Measurements from ENCODE around the gene GNPTAB. TPM values are rescaled to one million over a fixed set of nuclear protein-coding genes. Genes with fewer than 3 reads are reported as not detected.
"Not testable (repeated sequence)": the region's sequence is repeated elsewhere in the genome, so short reads cannot be mapped to it uniquely, and the experiment has no call there.

Gene GNPTAB
- total RNA-seq, 1 donor: 86.8 TPM

DNA sequence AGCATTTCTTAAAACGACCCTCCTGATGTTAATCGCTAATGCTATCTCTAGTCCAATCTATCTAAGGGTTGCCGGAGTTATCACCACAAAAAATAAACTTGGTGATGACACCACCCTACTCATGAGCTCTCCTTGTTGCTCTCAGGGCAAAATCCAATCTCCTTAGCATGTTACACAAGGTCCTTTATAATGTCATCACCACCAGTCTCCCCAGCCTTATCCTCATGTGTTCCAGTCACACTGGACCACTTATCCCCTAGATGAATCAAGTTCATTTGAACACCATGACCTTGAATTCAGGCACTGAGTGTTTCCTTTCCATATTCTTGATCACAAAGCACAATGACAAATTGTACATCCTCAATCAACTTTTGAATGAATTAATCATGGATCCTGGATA is 27.6 kb upstream of the GNPTAB start:
- TF ChIP-seq, protein P1, sequence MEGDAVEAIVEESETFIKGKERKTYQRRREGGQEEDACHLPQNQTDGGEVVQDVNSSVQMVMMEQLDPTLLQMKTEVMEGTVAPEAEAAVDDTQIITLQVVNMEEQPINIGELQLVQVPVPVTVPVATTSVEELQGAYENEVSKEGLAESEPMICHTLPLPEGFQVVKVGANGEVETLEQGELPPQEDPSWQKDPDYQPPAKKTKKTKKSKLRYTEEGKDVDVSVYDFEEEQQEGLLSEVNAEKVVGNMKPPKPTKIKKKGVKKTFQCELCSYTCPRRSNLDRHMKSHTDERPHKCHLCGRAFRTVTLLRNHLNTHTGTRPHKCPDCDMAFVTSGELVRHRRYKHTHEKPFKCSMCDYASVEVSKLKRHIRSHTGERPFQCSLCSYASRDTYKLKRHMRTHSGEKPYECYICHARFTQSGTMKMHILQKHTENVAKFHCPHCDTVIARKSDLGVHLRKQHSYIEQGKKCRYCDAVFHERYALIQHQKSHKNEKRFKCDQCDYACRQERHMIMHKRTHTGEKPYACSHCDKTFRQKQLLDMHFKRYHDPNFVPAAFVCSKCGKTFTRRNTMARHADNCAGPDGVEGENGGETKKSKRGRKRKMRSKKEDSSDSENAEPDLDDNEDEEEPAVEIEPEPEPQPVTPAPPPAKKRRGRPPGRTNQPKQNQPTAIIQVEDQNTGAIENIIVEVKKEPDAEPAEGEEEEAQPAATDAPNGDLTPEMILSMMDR (IDR thresholded peaks at IDR 0.05; ENCODE audit: insufficient read depth, low read depth, low read length): no peak
- H3K4me3 ChIP-seq (ENCODE audit: low read depth, low read length): no peak overlapping the region
- no peak for DNase-seq (ENCODE audit: low read depth)

- TF ChIP-seq, protein P1 (IDR thresholded peaks at IDR 0.05; ENCODE audit: insufficient read depth, low read depth, low read length): no peak
- DNase-seq (ENCODE audit: low read depth): peak; percentile 94
- H3K4me3 ChIP-seq (ENCODE audit: low read depth, low read length): no peak overlapping the region
Measured at GRCh38 chr12:101857043-101857558, 26.3 kb upstream of the GNPTAB start.

GRCh38 chr12:101856614-101857013 is 25.9 kb upstream of the GNPTAB start:
- DNase-seq (ENCODE audit: low read depth); H3K4me3 ChIP-seq (ENCODE audit: low read depth, low read length): not testable (repeated sequence)

GRCh38 chr12:101855976-101856375 is 25.2 kb upstream of the GNPTAB start:
- no peak overlapping the region for H3K4me3 ChIP-seq (ENCODE audit: low read depth, low read length)
- no peak for DNase-seq (ENCODE audit: low read depth)

GRCh38 chr12:101855364-101855884 is 24.7 kb upstream of the GNPTAB start:
- TF ChIP-seq, protein P1 (IDR thresholded peaks at IDR 0.05; ENCODE audit: insufficient read depth, low read depth, low read length): no peak
- H3K4me3 ChIP-seq (ENCODE audit: low read depth, low read length): no peak overlapping the region
- DNase-seq (ENCODE audit: low read depth): peak; percentile 90

More at GRCh38 chr12:101855976-101856375, 25.2 kb upstream of the GNPTAB start:
- TF ChIP-seq, protein P1 (IDR thresholded peaks at IDR 0.05; ENCODE audit: insufficient read depth, low read depth, low read length): no peak

- H3K4me3 ChIP-seq (ENCODE audit: low read depth, low read length): no peak overlapping the region
- DNase-seq (ENCODE audit: low read depth): no peak
Measured at GRCh38 chr12:101854747-101855146, 24.0 kb upstream of the GNPTAB start.

DNA sequence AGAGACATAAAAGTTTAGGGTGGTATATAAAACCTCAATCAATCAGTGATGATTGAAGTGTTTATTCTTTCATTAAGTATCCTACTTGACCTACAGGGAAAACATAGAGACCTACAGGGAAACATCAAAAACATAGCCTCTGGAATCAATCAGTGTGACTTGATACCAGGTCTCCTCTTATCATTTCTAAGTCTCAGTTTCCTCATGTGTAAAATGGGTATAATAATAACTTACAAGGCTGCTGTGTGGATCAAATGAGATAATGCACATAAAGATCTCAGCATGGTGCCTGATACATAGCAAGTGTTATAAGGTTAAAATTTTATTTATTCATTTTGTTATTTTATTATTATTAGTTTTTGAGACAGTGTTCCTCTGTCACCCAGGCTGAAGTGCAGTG is 22.2 kb upstream of the GNPTAB start:
- TF ChIP-seq, protein P1 (IDR thresholded peaks at IDR 0.05; ENCODE audit: insufficient read depth, low read depth, low read length): no peak
- no peak overlapping the region for H3K4me3 ChIP-seq (ENCODE audit: low read depth, low read length)
- no peak for DNase-seq (ENCODE audit: low read depth)

More at GRCh38 chr12:101854747-101855146, 24.0 kb upstream of the GNPTAB start:
- TF ChIP-seq, protein P1 (IDR thresholded peaks at IDR 0.05; ENCODE audit: insufficient read depth, low read depth, low read length): no peak
